Measurements from ENCODE around the gene DDX50.

DNA sequence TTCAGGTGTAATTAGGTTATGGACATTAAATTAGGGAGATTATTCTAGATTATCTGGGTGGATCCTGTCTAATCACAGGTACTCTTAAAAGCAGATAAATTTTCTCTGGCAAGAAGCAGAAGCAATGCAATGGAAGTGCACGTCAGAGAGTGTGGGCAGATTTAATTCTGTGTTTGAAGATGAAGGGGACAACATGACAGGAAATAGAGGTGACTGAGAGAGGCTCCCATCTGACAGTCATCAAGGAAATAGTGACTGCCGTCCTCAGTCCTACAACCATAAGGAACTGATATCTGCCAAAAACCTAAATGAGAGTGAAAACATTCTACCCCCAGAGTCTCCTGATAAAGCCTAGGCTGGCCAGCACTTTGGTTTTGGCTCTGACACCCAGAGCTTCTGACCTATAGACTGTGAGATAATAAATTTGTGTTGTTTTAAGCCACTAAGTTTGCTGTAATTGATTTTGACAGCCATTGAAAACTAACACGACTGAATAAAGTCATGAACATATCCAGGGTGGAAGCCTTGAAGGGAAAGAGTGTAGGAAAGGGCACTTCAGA lies 30.5 kb upstream of the DDX50 start:
- TF ChIP-seq POLR2A (IDR thresholded peaks at IDR 0.05) = no peak
- TF ChIP-seq, protein P1, sequence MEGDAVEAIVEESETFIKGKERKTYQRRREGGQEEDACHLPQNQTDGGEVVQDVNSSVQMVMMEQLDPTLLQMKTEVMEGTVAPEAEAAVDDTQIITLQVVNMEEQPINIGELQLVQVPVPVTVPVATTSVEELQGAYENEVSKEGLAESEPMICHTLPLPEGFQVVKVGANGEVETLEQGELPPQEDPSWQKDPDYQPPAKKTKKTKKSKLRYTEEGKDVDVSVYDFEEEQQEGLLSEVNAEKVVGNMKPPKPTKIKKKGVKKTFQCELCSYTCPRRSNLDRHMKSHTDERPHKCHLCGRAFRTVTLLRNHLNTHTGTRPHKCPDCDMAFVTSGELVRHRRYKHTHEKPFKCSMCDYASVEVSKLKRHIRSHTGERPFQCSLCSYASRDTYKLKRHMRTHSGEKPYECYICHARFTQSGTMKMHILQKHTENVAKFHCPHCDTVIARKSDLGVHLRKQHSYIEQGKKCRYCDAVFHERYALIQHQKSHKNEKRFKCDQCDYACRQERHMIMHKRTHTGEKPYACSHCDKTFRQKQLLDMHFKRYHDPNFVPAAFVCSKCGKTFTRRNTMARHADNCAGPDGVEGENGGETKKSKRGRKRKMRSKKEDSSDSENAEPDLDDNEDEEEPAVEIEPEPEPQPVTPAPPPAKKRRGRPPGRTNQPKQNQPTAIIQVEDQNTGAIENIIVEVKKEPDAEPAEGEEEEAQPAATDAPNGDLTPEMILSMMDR (IDR thresholded peaks at IDR 0.05) = no peak
